ENCODE measurements around the gene CDH15. TPM values are rescaled to one million over a fixed set of nuclear protein-coding genes. Genes with fewer than 3 reads are reported as not detected.
A peak's percentile ranks its signal among the peaks of the same experiment; 100 is the strongest.
"Not testable (repeated sequence)": the region's sequence is repeated elsewhere in the genome, so short reads cannot be mapped to it uniquely, and the experiment has no call there.

Gene CDH15
- total RNA-seq, 2 experiments from 2014 or later = not detected

- ChIA-PET POLR2A (interaction anchor here (0.6 kb wide), 1 partner anchor 9 kb away, joined by 3 read pairs; no protein-coding TSS in a partner anchor), CTCF (no interaction called here)
- Mint-ChIP-seq H3K4me3 (no peak overlapping the region), H3K9me3 (peaks cover 2% of the 10 kb centered on the region), H3K27ac (peak overlapping the region; percentile 52), H3K4me1 (ENCODE audit: low read depth) (peaks cover 2% of the 10 kb centered on the region), H3K27me3 (no peaks in the 10 kb centered on the region), H3K36me3 (no peaks in the 10 kb centered on the region)
- intact Hi-C loops (cut with micrococcal nuclease) = no loop called here
- DNase-seq = no peak
Measured at GRCh38 chr16:89183975-89184676, 12.6 kb downstream of the CDH15 start.

GRCh38 chr16:89184677-89184932 lies 13.1 kb downstream of the CDH15 start:
- Mint-ChIP-seq H3K27ac (peak overlapping the region; percentile 52), H3K9me3 (peaks cover 2% of the 10 kb centered on the region), H3K4me3 (no peak overlapping the region), H3K27me3 (no peaks in the 10 kb centered on the region), H3K4me1 (ENCODE audit: low read depth) (peaks cover 2% of the 10 kb centered on the region), H3K36me3 (no peaks in the 10 kb centered on the region)
- no peak for DNase-seq
- POLR2A ChIA-PET = no interaction called here
- intact Hi-C loops (cut with micrococcal nuclease) = no loop called here
- CTCF ChIA-PET = no interaction called here

GRCh38 chr16:89184933-89185794 lies 13.6 kb downstream of the CDH15 start:
- POLR2A ChIA-PET = no interaction called here
- no peak overlapping the region for H3K27ac Mint-ChIP-seq

GRCh38 chr16:89185887-89186592 lies 14.5 kb downstream of the CDH15 start:
- POLR2A ChIA-PET; H3K36me3 Mint-ChIP-seq; H3K27me3 Mint-ChIP-seq; H3K4me1 Mint-ChIP-seq (ENCODE audit: low read depth); H3K4me3 Mint-ChIP-seq; DNase-seq; H3K27ac Mint-ChIP-seq; H3K9me3 Mint-ChIP-seq; intact Hi-C loops (cut with micrococcal nuclease): not testable (repeated sequence)
- CTCF ChIA-PET = interaction anchor here (0.6 kb wide), 1 partner anchor 195 kb away, joined by 6 read pairs; no protein-coding TSS in a partner anchor

More at GRCh38 chr16:89184933-89185794, 13.6 kb downstream of the CDH15 start:
- CTCF ChIA-PET = no interaction called here
- Mint-ChIP-seq H3K36me3 (no peaks in the 10 kb centered on the region), H3K4me3 (no peak overlapping the region), H3K27me3 (no peaks in the 10 kb centered on the region), H3K4me1 (ENCODE audit: low read depth) (peaks cover 2% of the 10 kb centered on the region), H3K9me3 (peaks cover 2% of the 10 kb centered on the region)
- peak; percentile 47 for DNase-seq
- intact Hi-C loops (cut with micrococcal nuclease) = no loop called here

GRCh38 chr16:89186593-89187031 lies 15.1 kb downstream of the CDH15 start:
- intact Hi-C loops (cut with micrococcal nuclease); H3K36me3 Mint-ChIP-seq; H3K9me3 Mint-ChIP-seq; H3K4me1 Mint-ChIP-seq (ENCODE audit: low read depth); H3K27me3 Mint-ChIP-seq; H3K27ac Mint-ChIP-seq; POLR2A ChIA-PET; H3K4me3 Mint-ChIP-seq; DNase-seq: not testable (repeated sequence)
- CTCF ChIA-PET = interaction anchor here (0.6 kb wide), 1 partner anchor 196 kb away, joined by 6 read pairs; no protein-coding TSS in a partner anchor

GRCh38 chr16:89187032-89187769 lies 15.7 kb downstream of the CDH15 start:
- ChIA-PET CTCF (no interaction called here), POLR2A (no interaction called here)
- peaks cover 2% of the 10 kb centered on the region for H3K9me3 Mint-ChIP-seq

GRCh38 chr16:89187770-89188392 lies 16.3 kb downstream of the CDH15 start:
- Mint-ChIP-seq H3K27me3 (no peaks in the 10 kb centered on the region), H3K4me3 (no peak overlapping the region), H3K36me3 (no peaks in the 10 kb centered on the region), H3K4me1 (ENCODE audit: low read depth) (no peaks in the 10 kb centered on the region), H3K27ac (no peak overlapping the region), H3K9me3 (peaks cover 2% of the 10 kb centered on the region)
- ChIA-PET CTCF (no interaction called here), POLR2A (no interaction called here)
- intact Hi-C loops (cut with micrococcal nuclease) = no loop called here
- no peak for DNase-seq

More at GRCh38 chr16:89187032-89187769, 15.7 kb downstream of the CDH15 start:
- no peaks in the 10 kb centered on the region for H3K36me3 Mint-ChIP-seq
- H3K4me3 Mint-ChIP-seq = no peak overlapping the region
- peak; percentile 61 for DNase-seq
- H3K27me3 Mint-ChIP-seq = no peaks in the 10 kb centered on the region
- H3K4me1 Mint-ChIP-seq (ENCODE audit: low read depth) = no peaks in the 10 kb centered on the region
- H3K27ac Mint-ChIP-seq = no peak overlapping the region
- intact Hi-C loops (cut with micrococcal nuclease) = no loop called here

- H3K27ac Mint-ChIP-seq; POLR2A ChIA-PET; H3K36me3 Mint-ChIP-seq; DNase-seq; H3K4me1 Mint-ChIP-seq (ENCODE audit: low read depth); H3K27me3 Mint-ChIP-seq; intact Hi-C loops (cut with micrococcal nuclease); CTCF ChIA-PET; H3K4me3 Mint-ChIP-seq; H3K9me3 Mint-ChIP-seq: not testable (repeated sequence)
Measured at GRCh38 chr16:89188471-89189357, 17.2 kb downstream of the CDH15 start.

GRCh38 chr16:89189358-89190025 lies 17.9 kb downstream of the CDH15 start:
- CTCF ChIA-PET = interaction anchor here (0.7 kb wide), 1 partner anchor 169 kb away, joined by 3 read pairs; no protein-coding TSS in a partner anchor
- Mint-ChIP-seq H3K4me3 (no peak overlapping the region), H3K9me3 (peaks cover 2% of the 10 kb centered on the region), H3K27ac (no peak overlapping the region), H3K36me3 (no peaks in the 10 kb centered on the region), H3K27me3 (no peaks in the 10 kb centered on the region), H3K4me1 (ENCODE audit: low read depth) (no peaks in the 10 kb centered on the region)
- DNase-seq = no peak
- POLR2A ChIA-PET = no interaction called here
- intact Hi-C loops (cut with micrococcal nuclease) = no loop called here

- ChIA-PET POLR2A (no interaction called here), CTCF (interaction anchor here (0.7 kb wide), 1 partner anchor 170 kb away, joined by 3 read pairs; no protein-coding TSS in a partner anchor)
- Mint-ChIP-seq H3K36me3 (no peaks in the 10 kb centered on the region), H3K4me1 (ENCODE audit: low read depth) (no peaks in the 10 kb centered on the region), H3K27ac (no peak overlapping the region), H3K9me3 (peaks cover 2% of the 10 kb centered on the region), H3K4me3 (no peak overlapping the region), H3K27me3 (no peaks in the 10 kb centered on the region)
- intact Hi-C loops (cut with micrococcal nuclease) = no loop called here
- no peak for DNase-seq
Measured at GRCh38 chr16:89190150-89190958, 18.8 kb downstream of the CDH15 start.

Measured in activated CD4-positive, alpha-beta memory T cell treated with anti-CD3 and anti-CD28 coated beads for 36 hours (primary cell).